ENCODE data around the gene TRPM4.
"Not testable (repeated sequence)": the region's sequence is repeated elsewhere in the genome, so short reads cannot be mapped to it uniquely, and the experiment has no call there.

- TF ChIP-seq CTCF (conservative IDR thresholded peaks at IDR 0.05 in 1 of 2, IDR thresholded peaks at IDR 0.05 in 1 of 2; ENCODE audit: extremely low read depth in 1 of 2, insufficient read depth in 1 of 2, low read depth in 1 of 2, low read length in 2 of 2); EZH2 (IDR thresholded peaks at IDR 0.05; ENCODE audit: borderline replicate concordance, low read length): not testable (repeated sequence)
These were observed 66.8 kb downstream of the TRPM4 start for GRCh38 chr19:49224441-49224840.

All from mammary epithelial cell (primary cell).